HepG2 (cell line): Measurements from ENCODE around the gene CLEC2A. TPM values are rescaled to one million over a fixed set of nuclear protein-coding genes. Genes with fewer than 3 reads are reported as not detected.

Experiments
- ATAC-seq: fragments of 200-7000 bp; cut with Tn5 transposase; 3 replicates; pipeline ENCODE4 v1.9.1; 2020; ENCODE audit warnings: mild to moderate bottlenecking, moderate library complexity
- BruUV-seq: library from RNA; stranded (reverse); fragments of 400-500 nt; replicated peaks from 2 replicates; lab custom pipeline; 2021; lab: Mats Ljungman, UMichigan
- CTCF ChIA-PET: fragments of 300-600 bp; formaldehyde crosslinking; extraction: SDS; loops from one replicate; lab custom pipeline; 2021; ENCODE audit warnings: low total read pairs, inconsistent platforms, low intra/inter-chr PET ratio; lab: Yijun Ruan, JAX
- POLR2A ChIA-PET: fragments of 350-600 bp; sonication (Branson Sonifier 250); formaldehyde crosslinking; loops from one replicate; lab custom pipeline; 2020; ENCODE audit warnings: antibody characterized with exemption, inconsistent platforms; lab: Yijun Ruan, JAX
- DNase-seq: peaks from one replicate; pipeline ENCODE4 v3.0.0-alpha.2; 2015; ENCODE audit warnings: low spot score
- FAIRE-seq: peaks from 3 replicates; lab custom pipeline; 2011; peaks lifted over from hg19 to GRCh38; lab: Jason Lieb, UNC
- H2AFZ ChIP-seq: one replicate; pipeline ENCODE4 v1.6.1; 2011; ENCODE audit warnings: low read length, inconsistent platforms
- H3K27ac ChIP-seq: fragments of 300-600 bp; 3 replicates; pipeline ENCODE4 v1.8.0; 2011; ENCODE audit warnings: mixed run types, mild to moderate bottlenecking, mixed read lengths, low read length, inconsistent platforms; ENCODE audit not compliant: insufficient read depth; ENCODE audit errors: extremely low read length
- H3K27me3 ChIP-seq, 2 experiments: fragments of 200-600 bp in 1 of 2; 2 replicates in 1 of 2; 3 replicates in 1 of 2; pipeline versions ENCODE4 v1.6.0 to v1.8.0; 2011; ENCODE audit warnings: low read length in 2 of 2, mild to moderate bottlenecking in 2 of 2, moderate library complexity in 2 of 2, inconsistent platforms in 1 of 2; ENCODE audit not compliant: insufficient read depth in 2 of 2, control insufficient read depth in 1 of 2
- H3K36me3 ChIP-seq, 2 experiments: fragments of 200-600 bp in 1 of 2; replicated peaks in 1 of 2; 2 replicates in 1 of 2; 3 replicates in 1 of 2; pipeline versions ENCODE4 v1.5.1 to v1.8.0; 2011; ENCODE audit warnings: low read length in 2 of 2, inconsistent platforms in 1 of 2; ENCODE audit not compliant: insufficient read depth in 2 of 2, control insufficient read depth in 1 of 2
- H3K4me1 ChIP-seq: 2 replicates; pipeline ENCODE4 v1.5.1; 2012; ENCODE audit warnings: low read length, inconsistent platforms; ENCODE audit not compliant: insufficient read depth
- H3K4me2 ChIP-seq: 2 replicates; pipeline ENCODE4 v1.6.0; 2011; ENCODE audit warnings: low read depth, low read length, inconsistent platforms
- H3K4me3 ChIP-seq, 3 experiments: fragments of 200-600 bp in 1 of 3; sonication (generic), shearing (Covaris generic) in 1 of 3; replicated peaks in 1 of 3; 2 replicates each; pipeline ENCODE4 v1.5.1; 2011 to 2016; ENCODE audit warnings: low read length in 3 of 3, inconsistent platforms in 2 of 3, low read depth in 2 of 3, mild to moderate bottlenecking in 2 of 3, control low read depth in 1 of 3, mixed read lengths in 1 of 3; ENCODE audit not compliant: insufficient read depth in 1 of 3
- H3K79me2 ChIP-seq: one replicate; pipeline ENCODE4 v1.6.1; 2011; ENCODE audit warnings: low read length, inconsistent platforms; ENCODE audit not compliant: insufficient read depth
- H3K9ac ChIP-seq: 2 replicates; pipeline ENCODE4 v1.6.0; 2011; ENCODE audit warnings: mild to moderate bottlenecking, low read depth, low read length, inconsistent platforms; ENCODE audit not compliant: insufficient read depth
- H3K9me3 ChIP-seq: 2 replicates; pipeline ENCODE4 v1.5.1; 2012; ENCODE audit warnings: mild to moderate bottlenecking, low read length
- H4K20me1 ChIP-seq: 2 replicates; pipeline ENCODE4 v1.6.0; 2011; ENCODE audit warnings: inconsistent platforms, mild to moderate bottlenecking, low read length, moderate library complexity; ENCODE audit not compliant: insufficient read depth
- AGO1 ChIP-seq: fragments of 200-400 bp; formaldehyde crosslinking; IDR thresholded peaks from 2 replicates; pipeline ENCODE4 v1.6.1; 2017; ENCODE audit warnings: mild to moderate bottlenecking, low read depth, low read length, moderate library complexity; ENCODE audit not compliant: poor library complexity, severe bottlenecking
- AGO2 ChIP-seq: fragments of 200-400 bp; formaldehyde crosslinking; optimal IDR thresholded peaks from 2 replicates; pipeline ENCODE3; 2017; ENCODE audit warnings: mild to moderate bottlenecking, low read depth, low read length, moderate library complexity
- CREB1 ChIP-seq, 2 experiments: fragments of 450-650 bp in 1 of 2; IDR thresholded peaks; 2 replicates each; pipeline ENCODE4 v1.6.1; 2016 to 2017; ENCODE audit warnings: control low read depth in 1 of 2, mild to moderate bottlenecking in 1 of 2, missing compliant biosample characterization in 1 of 2, missing genetic modification characterization in 1 of 2
- ELF4 ChIP-seq: sonication (generic); formaldehyde crosslinking; IDR thresholded peaks from 2 replicates; pipeline ENCODE4 v1.5.0; 2020; ENCODE audit warnings: missing genetic modification reagents, mild to moderate bottlenecking, moderate library complexity, borderline replicate concordance
- IKZF4 ChIP-seq: sonication (generic); formaldehyde crosslinking; IDR thresholded peaks from 2 replicates; pipeline ENCODE4 v1.5.1; 2020; ENCODE audit warnings: borderline replicate concordance, mild to moderate bottlenecking, low read depth, missing genetic modification reagents; ENCODE audit errors: not compliant biosample characterization
- LBX2 ChIP-seq: sonication (generic); formaldehyde crosslinking; IDR thresholded peaks from 2 replicates; pipeline ENCODE4 v1.5.0; 2020; ENCODE audit warnings: missing genetic modification reagents, mild to moderate bottlenecking, borderline replicate concordance
- NFKB2 ChIP-seq: sonication (generic); formaldehyde crosslinking; IDR thresholded peaks from 2 replicates; pipeline ENCODE4 v1.4.0; 2020; ENCODE audit warnings: missing genetic modification reagents, borderline replicate concordance
- NKX3-1 ChIP-seq: sonication (generic); formaldehyde crosslinking; IDR thresholded peaks from 2 replicates; pipeline ENCODE4 v1.5.0; 2020; ENCODE audit warnings: missing genetic modification reagents
- PHB2 ChIP-seq: fragments of 450-650 bp; IDR thresholded peaks from 2 replicates; pipeline ENCODE4 v1.6.1; 2018; ENCODE audit not compliant: partially characterized antibody
- RXRA ChIP-seq: sonication (generic); formaldehyde crosslinking; IDR thresholded peaks from 2 replicates; pipeline ENCODE4 v1.5.1; 2020; ENCODE audit warnings: missing genetic modification reagents
- SOX5 ChIP-seq: IDR thresholded peaks from 2 replicates; pipeline ENCODE4 v1.6.1; 2016; ENCODE audit warnings: borderline replicate concordance
- TEF ChIP-seq: sonication (generic); formaldehyde crosslinking; IDR thresholded peaks from 2 replicates; pipeline ENCODE4 v1.5.0; 2020; ENCODE audit warnings: missing genetic modification reagents
- U2AF2 ChIP-seq: fragments of 200-400 bp; formaldehyde crosslinking; IDR thresholded peaks from 2 replicates; pipeline ENCODE4 v1.6.1; 2017; ENCODE audit warnings: low read depth, mild to moderate bottlenecking, low read length
- ZFP90 ChIP-seq: sonication (generic); formaldehyde crosslinking; IDR thresholded peaks from 2 replicates; pipeline ENCODE4 v1.8.0; 2022; ENCODE audit warnings: missing genetic modification reagents, mild to moderate bottlenecking, inconsistent platforms, borderline replicate concordance
- ZMYM2 ChIP-seq: sonication (generic); formaldehyde crosslinking; IDR thresholded peaks from 2 replicates; pipeline ENCODE4 v1.8.0; 2022; ENCODE audit warnings: mild to moderate bottlenecking, missing genetic modification reagents
- ZNF432 ChIP-seq: sonication (generic); formaldehyde crosslinking; IDR thresholded peaks from 2 replicates; pipeline ENCODE4 v1.5.0; 2020; ENCODE audit warnings: missing genetic modification reagents, mild to moderate bottlenecking, borderline replicate concordance
- ZNF501 ChIP-seq: sonication (generic); formaldehyde crosslinking; IDR thresholded peaks from 2 replicates; pipeline ENCODE4 v1.5.1; 2020; ENCODE audit warnings: mild to moderate bottlenecking, moderate library complexity, missing genetic modification reagents
- ZNF674 ChIP-seq: sonication (generic); formaldehyde crosslinking; IDR thresholded peaks from 2 replicates; pipeline ENCODE4 v1.5.0; 2020; ENCODE audit warnings: low read depth, mild to moderate bottlenecking, missing genetic modification reagents
- WGBS: methylation state at CpG from one replicate; pipeline ENCODE4 v1.1.6; 2017; ENCODE audit warnings: low lambda C conversion rate; 5-methylcytosine and 5-hydroxymethylcytosine counted together
- in situ Hi-C: cut with HindIII; loops from 2 replicates; pipeline ENCODE4 v1.10.0; 2017; ENCODE audit warnings: low pct_unique_long_range_greater_than_20kb; ENCODE audit not compliant: extremely low pct_ligation_motif_present
- intact Hi-C: fragments of 100-400 bp; cut with micrococcal nuclease; formaldehyde crosslinking; loops from one replicate; pipeline ENCODE4 v1.10.0; 2022; ENCODE audit not compliant: unreplicated experiment
- polyA plus RNA-seq, 8 experiments: library from polyadenylated mRNA; depleted of rRNA in 3 of 8; stranded (reverse) in 7 of 8; unstranded in 1 of 8; fragments of >200 nt; fragmentation: Illumina TruSeq in 4 of 8; extraction: Trizol in 4 of 8; gene quantifications; 2 replicates each; pipeline versions ENCODE4 v1.2.1 to v1.2.3, GENCODE V29; 2011 to 2016; ENCODE audit warnings: low read depth in 4 of 8, missing spikeins in 1 of 8, mixed read lengths in 1 of 8; ENCODE audit not compliant: insufficient read depth in 1 of 8
- total RNA-seq, 5 experiments: library from RNA; depleted of rRNA; stranded (reverse); fragments of >200 nt; fragmentation: Illumina TruSeq; extraction: Trizol; gene quantifications; 2 replicates each; pipeline ENCODE4 v1.2.3, GENCODE V29; 2016; ENCODE audit warnings: low read depth in 1 of 5
- TF ChIP-seq, protein P1 (sequence below): sonication (generic); formaldehyde crosslinking; IDR thresholded peaks from 2 replicates; pipeline ENCODE4 v1.5.1; 2020; ENCODE audit warnings: missing genetic modification reagents, mild to moderate bottlenecking, borderline replicate concordance

Gene CLEC2A
- total and polyA plus RNA-seq, 2 of the 13 experiments (the other 11 are each of a cell fraction or from before 2014, with no cell fraction given), result not detected

DNA sequence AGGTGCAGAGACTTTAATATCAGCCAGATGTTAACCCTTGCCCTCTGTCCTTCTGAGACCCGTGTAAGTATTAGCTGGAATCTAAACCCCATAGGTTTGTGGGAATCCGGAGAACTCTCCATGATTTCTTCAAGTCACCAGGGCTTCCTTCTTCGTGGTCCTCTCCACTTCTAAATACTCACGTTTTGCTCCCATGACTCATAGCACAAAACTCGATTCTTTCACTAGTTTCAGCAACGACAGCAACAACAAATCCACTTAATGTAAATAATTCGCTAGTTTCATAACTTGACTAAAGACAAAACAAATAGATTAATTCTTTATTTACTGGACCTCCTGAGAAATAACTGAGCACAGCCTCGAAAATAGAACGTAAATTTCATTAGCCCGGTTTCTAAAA lies 4.4 kb upstream of the CLEC2A start:
- H2AFZ ChIP-seq, result no peak overlapping the region
- no peak for ATAC-seq

More for the DNA sequence above, 4.4 kb upstream of the CLEC2A start:
- TF ChIP-seq TEF (no peak), NFKB2 (CRISPR knock-in tag) (no peak), RXRA (CRISPR knock-in tag) (no peak), LBX2 (no peak), AGO2 (no peak), SOX5 (no peak), IKZF4 (CRISPR knock-in tag) (no peak), ZNF501 (CRISPR knock-in tag) (no peak), ZNF432 (no peak), ZFP90 (CRISPR knock-in tag) (no peak), AGO1 (no peak), ELF4 (CRISPR knock-in tag) (no peak), PHB2 (no peak), CREB1 (IDR thresholded peaks at IDR 0.05) (no peak), CREB1 (CRISPR knock-in tag; IDR thresholded peaks at IDR 0.05) (no peak), U2AF2 (no peak), NKX3-1 (CRISPR knock-in tag) (no peak), ZNF674 (CRISPR knock-in tag) (no peak), ZMYM2 (CRISPR knock-in tag) (no peak)
- TF ChIP-seq, protein P1, sequence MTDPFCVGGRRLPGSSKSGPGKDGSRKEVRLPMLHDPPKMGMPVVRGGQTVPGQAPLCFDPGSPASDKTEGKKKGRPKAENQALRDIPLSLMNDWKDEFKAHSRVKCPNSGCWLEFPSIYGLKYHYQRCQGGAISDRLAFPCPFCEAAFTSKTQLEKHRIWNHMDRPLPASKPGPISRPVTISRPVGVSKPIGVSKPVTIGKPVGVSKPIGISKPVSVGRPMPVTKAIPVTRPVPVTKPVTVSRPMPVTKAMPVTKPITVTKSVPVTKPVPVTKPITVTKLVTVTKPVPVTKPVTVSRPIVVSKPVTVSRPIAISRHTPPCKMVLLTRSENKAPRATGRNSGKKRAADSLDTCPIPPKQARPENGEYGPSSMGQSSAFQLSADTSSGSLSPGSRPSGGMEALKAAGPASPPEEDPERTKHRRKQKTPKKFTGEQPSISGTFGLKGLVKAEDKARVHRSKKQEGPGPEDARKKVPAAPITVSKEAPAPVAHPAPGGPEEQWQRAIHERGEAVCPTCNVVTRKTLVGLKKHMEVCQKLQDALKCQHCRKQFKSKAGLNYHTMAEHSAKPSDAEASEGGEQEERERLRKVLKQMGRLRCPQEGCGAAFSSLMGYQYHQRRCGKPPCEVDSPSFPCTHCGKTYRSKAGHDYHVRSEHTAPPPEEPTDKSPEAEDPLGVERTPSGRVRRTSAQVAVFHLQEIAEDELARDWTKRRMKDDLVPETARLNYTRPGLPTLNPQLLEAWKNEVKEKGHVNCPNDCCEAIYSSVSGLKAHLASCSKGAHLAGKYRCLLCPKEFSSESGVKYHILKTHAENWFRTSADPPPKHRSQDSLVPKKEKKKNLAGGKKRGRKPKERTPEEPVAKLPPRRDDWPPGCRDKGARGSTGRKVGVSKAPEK (CRISPR knock-in tag), result no peak
- TF ChIP-seq, all 625 proteins: peak for 0
- Histone ChIP-seq H3K79me2 (no peaks in the 10 kb centered on the region), H4K20me1 (no peaks in the 10 kb centered on the region), H3K4me1 (no peaks in the 10 kb centered on the region), H3K36me3 (no peaks in the 10 kb centered on the region), H3K9ac (no peak overlapping the region), H3K9me3 (no peaks in the 10 kb centered on the region), H3K4me2 (no peak overlapping the region), H3K27me3 (no peaks in the 10 kb centered on the region; a peak in 1 of 5 replicates), H3K27ac (no peak overlapping the region), H3K4me3 (no peak overlapping the region)
- intact Hi-C loops, result no loop called here
- POLR2A ChIA-PET, result no interaction called here
- no peak for DNase-seq
- in situ Hi-C loops, result no loop called here
- WGBS, result 11% methylated on average over 10 of the region's 10 CpGs
- FAIRE-seq, result no peak
- CTCF ChIA-PET, result no interaction called here
- BruUV-seq, result no TSS peak
